LNCAP (cell line): ENCODE data around the gene SCARB2.

ENCODE experiments used
- CTCF ChIP-seq: fragments of 450-650 bp; IDR thresholded peaks from 2 replicates; pipeline ENCODE4 v1.5.1; 2017; ENCODE audit warnings: mild to moderate bottlenecking

The SCARB2 gene

GRCh38 chr4:76210452-76210851 is 3.2 kb downstream of the SCARB2 start:
- TF ChIP-seq CTCF, result no peak

GRCh38 chr4:76209881-76210280 is 3.7 kb downstream of the SCARB2 start:
- no peak for TF ChIP-seq CTCF

GRCh38 chr4:76208005-76208765 is 5.4 kb downstream of the SCARB2 start:
- TF ChIP-seq CTCF, result no peak

GRCh38 chr4:76207549-76207948 is 6.1 kb downstream of the SCARB2 start:
- TF ChIP-seq CTCF, result no peak

- no peak for TF ChIP-seq CTCF
These were observed 7.2 kb downstream of the SCARB2 start for GRCh38 chr4:76206222-76206942.

- no peak for TF ChIP-seq CTCF
These were observed 8.1 kb downstream of the SCARB2 start for GRCh38 chr4:76205476-76205875.

GRCh38 chr4:76204936-76205335 is 8.7 kb downstream of the SCARB2 start:
- TF ChIP-seq CTCF, result no peak
